Neural cell (in vitro differentiated cells): ENCODE data around the gene THAP7. TPM values are rescaled to one million over a fixed set of nuclear protein-coding genes. Genes with fewer than 3 reads are reported as not detected.

Source experiments
- H2AFZ ChIP-seq: fragments of 200-600, 300-800 bp; sonication (generic), shearing (Covaris generic); 2 replicates; pipeline ENCODE4 v1.6.0; 2014; ENCODE audit warnings: low read depth, mild to moderate bottlenecking, antibody characterized with exemption, low read length, moderate library complexity
- H3F3A ChIP-seq: fragments of 200-600 bp; shearing (Covaris generic); 2 replicates; pipeline ENCODE4 v1.6.1; 2016; ENCODE audit warnings: mild to moderate bottlenecking, moderate library complexity, mixed read lengths, antibody characterized with exemption, low read length; ENCODE audit not compliant: insufficient read depth, poor library complexity, severe bottlenecking
- H3K27ac ChIP-seq: fragments of 200-600, 300-800 bp; sonication (generic), shearing (Covaris generic); 2 replicates; pipeline ENCODE4 v1.5.1; 2014; ENCODE audit warnings: mild to moderate bottlenecking, low read length, moderate library complexity
- H3K27me3 ChIP-seq: fragments of 300-800, 200-600 bp; sonication (generic), shearing (Covaris generic); 2 replicates; pipeline ENCODE4 v1.6.0; 2014; ENCODE audit warnings: mild to moderate bottlenecking, low read depth, low read length, moderate library complexity; ENCODE audit not compliant: insufficient read depth
- H3K36me3 ChIP-seq: fragments of 300-800, 200-600 bp; sonication (generic), shearing (Covaris generic); 2 replicates; pipeline ENCODE4 v1.5.1; 2014; ENCODE audit warnings: mild to moderate bottlenecking, antibody characterized with exemption, low read length, moderate library complexity; ENCODE audit not compliant: insufficient read depth
- H3K4me2 ChIP-seq: fragments of 300-800, 200-600 bp; sonication (generic), shearing (Covaris generic); 2 replicates; pipeline ENCODE4 v1.6.0; 2014; ENCODE audit warnings: mild to moderate bottlenecking, low read length
- H3K4me3 ChIP-seq: fragments of 300-800, 200-600 bp; sonication (generic), shearing (Covaris generic); 2 replicates; pipeline ENCODE4 v1.5.1; 2014; ENCODE audit warnings: mild to moderate bottlenecking, low read length, moderate library complexity
- H3K79me2 ChIP-seq: fragments of 200-600 bp; shearing (Covaris generic); replicated peaks from 2 replicates; pipeline ENCODE4 v1.6.0; 2014; ENCODE audit warnings: mild to moderate bottlenecking, low read length, moderate library complexity; ENCODE audit not compliant: insufficient read depth
- H3K9ac ChIP-seq: fragments of 300-800, 200-600 bp; sonication (generic), shearing (Covaris generic); 2 replicates; pipeline ENCODE4 v1.6.1; 2016; ENCODE audit warnings: mild to moderate bottlenecking, low read length, mixed read lengths
- H3K9me2 ChIP-seq: fragments of 200-600 bp; shearing (Covaris generic); 2 replicates; pipeline ENCODE4 v1.6.1; 2016; ENCODE audit warnings: mild to moderate bottlenecking, low read length, mixed read lengths; ENCODE audit not compliant: insufficient read depth
- H3K9me3 ChIP-seq: fragments of 200-600, 300-800 bp; sonication (generic), shearing (Covaris generic); 2 replicates; pipeline ENCODE4 v1.6.1; 2016; ENCODE audit warnings: mild to moderate bottlenecking, mixed run types, low read length, moderate library complexity, mixed read lengths
- H4K20me1 ChIP-seq: fragments of 200-600 bp; shearing (Covaris generic); 2 replicates; pipeline ENCODE4 v1.6.1; 2016; ENCODE audit warnings: mild to moderate bottlenecking, mixed run types; ENCODE audit not compliant: insufficient read depth
- CTCF ChIP-seq: fragments of 450-650 bp; IDR thresholded peaks from 2 replicates; pipeline ENCODE4 v1.5.1; 2014; ENCODE audit warnings: antibody characterized with exemption, mild to moderate bottlenecking, moderate library complexity; ENCODE audit not compliant: poor library complexity, severe bottlenecking
- EP300 ChIP-seq: fragments of 450-650 bp; conservative IDR thresholded peaks from 2 replicates; pipeline ENCODE4 v1.6.1; 2014; ENCODE audit warnings: antibody characterized with exemption, mild to moderate bottlenecking, moderate library complexity; ENCODE audit not compliant: poor library complexity, severe bottlenecking
- EZH2 ChIP-seq: fragments of 200-600, 300-800 bp; shearing (Covaris generic), sonication (generic); IDR thresholded peaks from 2 replicates; pipeline ENCODE4 v1.6.1; 2014; ENCODE audit warnings: antibody characterized with exemption, low read length, borderline replicate concordance, mild to moderate bottlenecking; ENCODE audit not compliant: insufficient read depth, poor library complexity, severe bottlenecking
- MXI1 ChIP-seq: fragments of 450-650 bp; conservative IDR thresholded peaks from 2 replicates; pipeline ENCODE4 v1.6.1; 2014; ENCODE audit warnings: antibody characterized with exemption, mild to moderate bottlenecking; ENCODE audit not compliant: poor library complexity, severe bottlenecking
- POLR2AphosphoS5 ChIP-seq: IDR thresholded peaks from 2 replicates; pipeline ENCODE4 v1.6.1; 2012
- RAD21 ChIP-seq: fragments of 450-650 bp; conservative IDR thresholded peaks from 2 replicates; pipeline ENCODE4 v1.6.1; 2014; ENCODE audit warnings: antibody characterized with exemption, mild to moderate bottlenecking, moderate library complexity
- REST ChIP-seq: IDR thresholded peaks from 2 replicates; pipeline ENCODE4 v1.6.1; 2012; ENCODE audit warnings: borderline replicate concordance
- SMC3 ChIP-seq: fragments of 450-650 bp; conservative IDR thresholded peaks from 2 replicates; pipeline ENCODE4 v1.6.1; 2014; ENCODE audit warnings: antibody characterized with exemption, mild to moderate bottlenecking, moderate library complexity; ENCODE audit not compliant: poor library complexity
- TAF1 ChIP-seq: IDR thresholded peaks from 2 replicates; pipeline ENCODE4 v1.6.1; 2012; ENCODE audit warnings: low read depth
- polyA plus RNA-seq: library from polyadenylated mRNA; depleted of rRNA; stranded (reverse); fragments of >200 nt; gene quantifications from 2 replicates; pipeline ENCODE4 v1.2.3, GENCODE V29; 2014

The THAP7 gene
- polyA plus RNA-seq, 1 donor from 2014 or later: 28.7 TPM

DNA sequence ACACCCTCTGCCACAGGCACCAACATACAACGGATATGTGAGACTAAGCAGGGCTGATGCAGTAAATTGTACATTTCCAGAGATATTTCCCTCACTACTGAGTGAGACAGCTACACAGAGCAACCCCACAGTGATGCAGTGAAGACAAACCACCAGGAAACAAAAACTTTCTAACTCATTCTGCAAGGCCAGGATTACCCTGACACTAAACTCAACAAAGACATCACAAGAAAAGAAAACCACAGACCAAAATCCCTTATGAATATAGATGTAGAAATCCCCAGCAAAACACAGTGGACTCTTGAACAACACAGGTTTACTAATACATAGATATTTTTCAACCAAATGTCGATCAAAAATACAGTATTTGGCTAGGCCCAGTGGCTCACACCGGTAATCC lies 32.0 kb upstream of the THAP7 start:
- H3K27me3 ChIP-seq: peaks cover 4% of the 10 kb centered on the region
- no peak overlapping the region for H2AFZ ChIP-seq
- H3K4me3 ChIP-seq: no peak overlapping the region
- no peak overlapping the region for H3K27ac ChIP-seq
- H3K4me2 ChIP-seq: no peak overlapping the region
- no peaks in the 10 kb centered on the region for H3K79me2 ChIP-seq
- no peaks in the 10 kb centered on the region for H3K36me3 ChIP-seq
- H3K9me2 ChIP-seq: no peaks in the 10 kb centered on the region
- no peak overlapping the region for H3K9ac ChIP-seq
- no peaks in the 10 kb centered on the region for H3K9me3 ChIP-seq
- H3F3A ChIP-seq: no peaks in the 10 kb centered on the region
- H4K20me1 ChIP-seq: no peaks in the 10 kb centered on the region
- TF ChIP-seq SMC3 (no peak), CTCF (no peak), REST (no peak), POLR2AphosphoS5 (no peak), RAD21 (no peak), TAF1 (no peak), MXI1 (no peak), EZH2 (no peak), EP300 (no peak)

GRCh38 chr22:21032868-21033688 lies 31.2 kb upstream of the THAP7 start:
- H4K20me1 ChIP-seq: no peaks in the 10 kb centered on the region
- no peak overlapping the region for H3K4me2 ChIP-seq
- H3K27ac ChIP-seq: no peak overlapping the region
- no peak overlapping the region for H3K9ac ChIP-seq
- H3K79me2 ChIP-seq: no peaks in the 10 kb centered on the region
- H3K4me3 ChIP-seq: no peak overlapping the region
- no peaks in the 10 kb centered on the region for H3K36me3 ChIP-seq
- TF ChIP-seq EP300: no peak
- TF ChIP-seq REST: no peak
- peaks cover 4% of the 10 kb centered on the region for H3K27me3 ChIP-seq
- H2AFZ ChIP-seq: no peak overlapping the region
- no peaks in the 10 kb centered on the region for H3K9me3 ChIP-seq
- no peaks in the 10 kb centered on the region for H3K9me2 ChIP-seq
- H3F3A ChIP-seq: no peaks in the 10 kb centered on the region
